ENCODE results near the gene ZC3H14.

DNA sequence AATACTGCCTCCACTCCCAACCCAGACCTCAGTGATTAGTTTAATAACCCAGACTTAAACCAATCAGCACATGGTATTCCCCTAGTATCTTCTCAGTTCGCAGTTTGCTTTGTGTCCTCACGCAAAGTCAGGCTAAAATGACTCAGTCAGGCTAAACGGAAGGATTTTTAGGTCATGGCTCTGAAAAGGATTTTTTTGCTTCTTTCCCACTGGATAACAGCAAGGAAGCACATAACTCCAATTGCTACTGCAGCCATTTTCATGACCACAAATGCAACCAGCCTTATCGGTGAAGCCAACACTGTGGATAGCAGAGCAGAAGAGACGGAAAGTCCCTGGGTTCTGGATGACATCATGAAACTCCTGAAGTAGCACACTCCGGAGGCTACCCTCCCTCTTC lies 67.7 kb downstream of the ZC3H14 start:
- TF ChIP-seq, protein P1, sequence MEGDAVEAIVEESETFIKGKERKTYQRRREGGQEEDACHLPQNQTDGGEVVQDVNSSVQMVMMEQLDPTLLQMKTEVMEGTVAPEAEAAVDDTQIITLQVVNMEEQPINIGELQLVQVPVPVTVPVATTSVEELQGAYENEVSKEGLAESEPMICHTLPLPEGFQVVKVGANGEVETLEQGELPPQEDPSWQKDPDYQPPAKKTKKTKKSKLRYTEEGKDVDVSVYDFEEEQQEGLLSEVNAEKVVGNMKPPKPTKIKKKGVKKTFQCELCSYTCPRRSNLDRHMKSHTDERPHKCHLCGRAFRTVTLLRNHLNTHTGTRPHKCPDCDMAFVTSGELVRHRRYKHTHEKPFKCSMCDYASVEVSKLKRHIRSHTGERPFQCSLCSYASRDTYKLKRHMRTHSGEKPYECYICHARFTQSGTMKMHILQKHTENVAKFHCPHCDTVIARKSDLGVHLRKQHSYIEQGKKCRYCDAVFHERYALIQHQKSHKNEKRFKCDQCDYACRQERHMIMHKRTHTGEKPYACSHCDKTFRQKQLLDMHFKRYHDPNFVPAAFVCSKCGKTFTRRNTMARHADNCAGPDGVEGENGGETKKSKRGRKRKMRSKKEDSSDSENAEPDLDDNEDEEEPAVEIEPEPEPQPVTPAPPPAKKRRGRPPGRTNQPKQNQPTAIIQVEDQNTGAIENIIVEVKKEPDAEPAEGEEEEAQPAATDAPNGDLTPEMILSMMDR (IDR thresholded peaks at IDR 0.05 in 4 of 5, conservative IDR thresholded peaks at IDR 0.05 in 1 of 5): no peak
- TF ChIP-seq POLR2A (IDR thresholded peaks at IDR 0.05): no peak
